Measurements from ENCODE around the gene MTARC2.

Gene MTARC2

DNA sequence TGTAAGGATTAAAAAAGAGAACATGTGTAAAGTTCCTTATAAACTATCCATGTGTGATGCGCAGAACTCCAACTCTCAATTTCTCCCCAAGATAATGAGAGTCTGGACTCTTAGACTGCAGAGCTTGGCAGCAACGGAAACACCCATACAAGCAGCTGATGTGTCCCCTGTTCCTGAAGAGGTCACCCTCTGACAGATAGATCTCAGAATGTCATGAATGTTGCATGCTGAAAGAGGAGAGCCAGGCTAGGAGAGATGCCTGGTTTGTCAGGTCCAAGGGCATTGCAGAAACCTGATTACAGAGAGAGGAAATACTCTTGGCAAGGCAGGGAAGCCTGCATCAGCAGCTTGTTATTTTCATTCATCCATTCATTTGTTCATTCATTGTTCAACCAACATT, 62.8 kb downstream of the MTARC2 start:
- H3K4me3 ChIP-seq (ENCODE audit: low read depth, low read length), result no peak overlapping the region
- DNase-seq (ENCODE audit: low read depth), result no peak
- TF ChIP-seq, protein P1, sequence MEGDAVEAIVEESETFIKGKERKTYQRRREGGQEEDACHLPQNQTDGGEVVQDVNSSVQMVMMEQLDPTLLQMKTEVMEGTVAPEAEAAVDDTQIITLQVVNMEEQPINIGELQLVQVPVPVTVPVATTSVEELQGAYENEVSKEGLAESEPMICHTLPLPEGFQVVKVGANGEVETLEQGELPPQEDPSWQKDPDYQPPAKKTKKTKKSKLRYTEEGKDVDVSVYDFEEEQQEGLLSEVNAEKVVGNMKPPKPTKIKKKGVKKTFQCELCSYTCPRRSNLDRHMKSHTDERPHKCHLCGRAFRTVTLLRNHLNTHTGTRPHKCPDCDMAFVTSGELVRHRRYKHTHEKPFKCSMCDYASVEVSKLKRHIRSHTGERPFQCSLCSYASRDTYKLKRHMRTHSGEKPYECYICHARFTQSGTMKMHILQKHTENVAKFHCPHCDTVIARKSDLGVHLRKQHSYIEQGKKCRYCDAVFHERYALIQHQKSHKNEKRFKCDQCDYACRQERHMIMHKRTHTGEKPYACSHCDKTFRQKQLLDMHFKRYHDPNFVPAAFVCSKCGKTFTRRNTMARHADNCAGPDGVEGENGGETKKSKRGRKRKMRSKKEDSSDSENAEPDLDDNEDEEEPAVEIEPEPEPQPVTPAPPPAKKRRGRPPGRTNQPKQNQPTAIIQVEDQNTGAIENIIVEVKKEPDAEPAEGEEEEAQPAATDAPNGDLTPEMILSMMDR (IDR thresholded peaks at IDR 0.05; ENCODE audit: insufficient read depth, low read depth, low read length, missing control alignments), result no peak

- no peak for DNase-seq (ENCODE audit: low read depth)
- H3K4me3 ChIP-seq (ENCODE audit: low read depth, low read length), result no peak overlapping the region
- TF ChIP-seq, protein P1 (IDR thresholded peaks at IDR 0.05; ENCODE audit: insufficient read depth, low read depth, low read length, missing control alignments), result no peak
These were observed 63.6 kb downstream of the MTARC2 start for GRCh38 chr1:220811695-220812094.

- DNase-seq (ENCODE audit: low read depth), result no peak
- H3K4me3 ChIP-seq (ENCODE audit: low read depth, low read length), result no peak overlapping the region
- TF ChIP-seq, protein P1 (IDR thresholded peaks at IDR 0.05; ENCODE audit: insufficient read depth, low read depth, low read length, missing control alignments), result no peak
These were observed 64.2 kb downstream of the MTARC2 start for GRCh38 chr1:220812308-220812707.

- no peak overlapping the region for H3K4me3 ChIP-seq (ENCODE audit: low read depth, low read length)
- TF ChIP-seq, protein P1 (IDR thresholded peaks at IDR 0.05; ENCODE audit: insufficient read depth, low read depth, low read length, missing control alignments), result peak; percentile 2
- no peak for DNase-seq (ENCODE audit: low read depth)
These were observed 64.9 kb downstream of the MTARC2 start for GRCh38 chr1:220813013-220813412.

GRCh38 chr1:220815409-220815808, 67.3 kb downstream of the MTARC2 start:
- TF ChIP-seq, protein P1 (IDR thresholded peaks at IDR 0.05; ENCODE audit: insufficient read depth, low read depth, low read length, missing control alignments), result no peak
- no peak for DNase-seq (ENCODE audit: low read depth)
- no peak overlapping the region for H3K4me3 ChIP-seq (ENCODE audit: low read depth, low read length)

DNA sequence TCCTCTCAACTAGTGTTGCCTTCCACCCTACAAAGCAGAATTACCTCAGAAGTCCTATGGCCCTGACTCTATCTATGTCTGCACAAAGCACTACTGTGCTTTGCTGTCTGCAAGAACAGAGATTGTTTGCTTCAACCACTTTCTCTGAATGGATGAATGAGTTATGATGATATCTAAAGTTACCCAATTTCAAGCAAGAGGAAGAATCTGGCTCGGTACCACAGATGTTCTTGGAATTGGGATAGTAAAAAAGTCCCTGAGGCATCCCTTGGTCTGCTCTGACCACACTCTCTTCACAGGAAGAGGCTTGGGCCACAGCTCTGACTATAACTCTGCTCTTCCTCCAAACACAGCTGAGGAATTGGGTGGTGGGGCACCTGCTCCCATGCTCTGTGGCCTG, 69.8 kb downstream of the MTARC2 start:
- TF ChIP-seq, protein P1 (IDR thresholded peaks at IDR 0.05; ENCODE audit: insufficient read depth, low read depth, low read length, missing control alignments), result no peak
- no peak overlapping the region for H3K4me3 ChIP-seq (ENCODE audit: low read depth, low read length)
- DNase-seq (ENCODE audit: low read depth), result no peak

GRCh38 chr1:220818421-220819173, 70.5 kb downstream of the MTARC2 start:
- DNase-seq (ENCODE audit: low read depth), result no peak
- TF ChIP-seq, protein P1 (IDR thresholded peaks at IDR 0.05; ENCODE audit: insufficient read depth, low read depth, low read length, missing control alignments), result no peak
- H3K4me3 ChIP-seq (ENCODE audit: low read depth, low read length), result no peak overlapping the region
